ENCODE results near the gene ZKSCAN2. TPM values are rescaled to one million over a fixed set of nuclear protein-coding genes. Genes with fewer than 3 reads are reported as not detected.

The ZKSCAN2 gene
- total RNA-seq (5.4 TPM), polyA plus RNA-seq (ENCODE audit: insufficient read depth in 1 of 8, insufficient read length in 8 of 8, low replicate concordance in 1 of 8) (1 to 10 TPM; 4.1 to 6.2 (median 5.4) TPM)
- long read RNA-seq, donor 1, full-length matches to known transcripts: 1 of 1 reads
- long read RNA-seq, donor 1, partial matches to known transcripts: 0 of 1 reads
- long read RNA-seq, donor 1, other reads (novel, unspliced or antisense): 0 of 1 reads
- long read RNA-seq, donor 2: 0 reads
- long read RNA-seq, donor 3, full-length matches to known transcripts: 7 of 7 reads
- long read RNA-seq, donor 3, partial matches to known transcripts: 0 of 7 reads
- long read RNA-seq, donor 3, other reads (novel, unspliced or antisense): 0 of 7 reads
- long read RNA-seq, donor 4, full-length matches to known transcripts: 1 of 1 reads
- long read RNA-seq, donor 4, partial matches to known transcripts: 0 of 1 reads
- long read RNA-seq, donor 4, other reads (novel, unspliced or antisense): 0 of 1 reads
- long read RNA-seq, donor 5, full-length matches to known transcripts: 1 of 1 reads
- long read RNA-seq, donor 5, partial matches to known transcripts: 0 of 1 reads
- long read RNA-seq, donor 5, other reads (novel, unspliced or antisense): 0 of 1 reads
- long read RNA-seq, donor 6, full-length matches to known transcripts: 4 of 4 reads
- long read RNA-seq, donor 6, partial matches to known transcripts: 0 of 4 reads
- long read RNA-seq, donor 6, other reads (novel, unspliced or antisense): 0 of 4 reads
- long read RNA-seq, donor 7, full-length matches to known transcripts: 3 of 3 reads
- long read RNA-seq, donor 7, partial matches to known transcripts: 0 of 3 reads
- long read RNA-seq, donor 7, other reads (novel, unspliced or antisense): 0 of 3 reads
- long read RNA-seq, donor 8, full-length matches to known transcripts: 4 of 4 reads
- long read RNA-seq, donor 8, partial matches to known transcripts: 0 of 4 reads
- long read RNA-seq, donor 8, other reads (novel, unspliced or antisense): 0 of 4 reads
- long read RNA-seq, donor 9, partial matches to known transcripts: 0 of 2 reads
- long read RNA-seq, donor 9, other reads (novel, unspliced or antisense): 0 of 2 reads
- long read RNA-seq, donor 10: 0 reads
- long read RNA-seq, donor 11: 0 reads

DNA sequence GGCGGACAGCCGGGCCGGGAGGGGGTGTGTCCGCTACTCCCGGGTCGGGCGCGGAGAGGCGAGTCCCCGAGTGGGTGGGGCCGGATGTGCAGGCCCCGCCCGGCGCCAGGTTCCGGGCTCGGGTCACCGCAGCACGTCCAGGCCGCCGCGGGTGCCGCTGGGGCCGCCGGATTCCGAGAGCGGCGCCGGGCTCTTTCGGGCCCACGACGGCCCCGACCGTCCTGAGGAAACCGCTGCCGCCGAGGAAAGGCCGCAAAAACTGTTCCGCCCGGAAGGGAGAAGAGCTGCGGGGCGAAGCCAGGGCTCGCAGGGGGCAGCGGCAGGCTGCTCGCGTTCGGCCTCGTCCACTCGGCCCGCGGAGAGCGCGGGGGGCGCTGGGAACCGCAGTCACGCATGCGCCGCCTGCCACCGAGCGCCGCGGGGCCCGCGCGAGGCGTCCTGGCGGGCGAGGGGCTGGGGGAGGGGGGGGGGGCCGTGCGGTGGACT lies at the start of gene ZKSCAN2:
Gene ZKSCAN2, minus strand, starts transcription at position 376 of the 486 bp plus-strand sequence. CDS start 718 bp downstream, outside the sequence.
- peak; percentile 95 for DNase-seq
- H3K4me1 ChIP-seq (ENCODE audit: control insufficient read depth, insufficient read depth, low read length): peaks cover 17% of the 10 kb centered on the region
- peak within 1 kb of the TSS; percentile 85 for H3K4me3 ChIP-seq (ENCODE audit: low read length)
- peaks cover 20% of the 10 kb centered on the region for H3K36me3 ChIP-seq (ENCODE audit: control insufficient read depth, insufficient read depth, low read length)
- H3K9me3 ChIP-seq (replicated peaks; ENCODE audit: control insufficient read depth, low read depth, low read length): no peaks in the 10 kb centered on the region
- peak within 1 kb of the TSS; percentile 98 for H3K27ac ChIP-seq (ENCODE audit: low read length)
- WGBS (ENCODE audit: insufficient coverage): under 1% methylated on average over 58 of the region's 69 CpGs
- H3K27me3 ChIP-seq (ENCODE audit: control insufficient read depth, insufficient read depth, low read length): no peaks in the 10 kb centered on the region

DNA sequence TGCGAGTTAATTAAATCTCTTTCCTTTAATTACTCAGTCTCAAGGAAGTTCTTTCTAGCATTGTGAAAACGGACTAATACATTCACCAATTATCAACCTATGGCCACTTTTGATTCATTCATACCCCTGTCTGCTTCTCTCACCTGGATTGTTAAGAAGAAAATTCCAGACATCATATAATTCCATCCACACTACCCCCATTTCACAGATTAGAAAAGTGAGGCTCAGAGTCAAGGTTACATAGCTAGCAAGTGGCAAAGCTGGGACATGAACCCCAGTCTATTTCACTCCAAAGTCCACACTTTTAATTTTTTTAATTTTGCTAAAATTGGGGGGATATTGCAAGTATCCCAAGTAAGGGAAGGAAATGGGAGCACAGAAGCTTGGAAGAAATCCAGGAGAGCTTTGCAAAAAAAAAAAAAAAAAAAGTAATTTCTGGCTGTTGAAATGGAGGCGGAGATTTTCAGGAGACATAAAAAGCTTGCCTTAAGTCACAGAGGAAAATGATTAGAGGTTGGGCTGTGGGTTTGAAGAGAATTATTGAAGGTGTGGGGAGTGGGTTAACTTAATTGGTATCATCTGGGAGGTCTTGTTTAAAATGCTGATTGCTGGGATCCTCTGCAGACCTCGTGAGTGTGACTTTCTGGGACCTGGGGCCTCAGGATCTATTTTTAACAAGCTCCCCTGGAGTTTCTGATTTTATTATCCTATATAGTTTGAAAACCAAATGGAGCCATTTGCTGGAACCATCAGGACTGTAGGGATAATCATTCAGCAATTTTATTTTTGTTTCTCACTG lies 42.3 kb upstream of the ZKSCAN2 start:
- Histone ChIP-seq H3K27me3 (ENCODE audit: control insufficient read depth, insufficient read depth, low read length) (no peaks in the 10 kb centered on the region), H3K36me3 (ENCODE audit: control insufficient read depth, insufficient read depth, low read length) (no peaks in the 10 kb centered on the region), H3K4me3 (ENCODE audit: low read length) (no peak overlapping the region), H3K27ac (ENCODE audit: low read length) (no peak overlapping the region), H3K4me1 (ENCODE audit: control insufficient read depth, insufficient read depth, low read length) (no peaks in the 10 kb centered on the region), H3K9me3 (replicated peaks; ENCODE audit: control insufficient read depth, low read depth, low read length) (no peaks in the 10 kb centered on the region)
- no peak for DNase-seq
- 44% methylated on average over 2 of the region's 4 CpGs for WGBS (ENCODE audit: insufficient coverage)

GRCh38 chr16:25298165-25298872 lies 40.7 kb upstream of the ZKSCAN2 start:
- Histone ChIP-seq H3K27me3 (ENCODE audit: control insufficient read depth, insufficient read depth, low read length) (no peaks in the 10 kb centered on the region), H3K27ac (ENCODE audit: low read length) (no peak overlapping the region), H3K4me1 (ENCODE audit: control insufficient read depth, insufficient read depth, low read length) (no peaks in the 10 kb centered on the region), H3K9me3 (replicated peaks; ENCODE audit: control insufficient read depth, low read depth, low read length) (no peaks in the 10 kb centered on the region), H3K36me3 (ENCODE audit: control insufficient read depth, insufficient read depth, low read length) (no peaks in the 10 kb centered on the region), H3K4me3 (ENCODE audit: low read length) (no peak overlapping the region)
- no peak for DNase-seq
- WGBS (ENCODE audit: insufficient coverage): 86% methylated on average over 2 of the region's 5 CpGs

GRCh38 chr16:25297151-25297787 lies 39.6 kb upstream of the ZKSCAN2 start:
- DNase-seq: no peak
- H3K9me3 ChIP-seq (replicated peaks; ENCODE audit: control insufficient read depth, low read depth, low read length): no peaks in the 10 kb centered on the region
- H3K4me1 ChIP-seq (ENCODE audit: control insufficient read depth, insufficient read depth, low read length): no peaks in the 10 kb centered on the region
- no peaks in the 10 kb centered on the region for H3K27me3 ChIP-seq (ENCODE audit: control insufficient read depth, insufficient read depth, low read length)
- 95% methylated on average over 2 of the region's 6 CpGs for WGBS (ENCODE audit: insufficient coverage)
- H3K27ac ChIP-seq (ENCODE audit: low read length): no peak overlapping the region
- H3K36me3 ChIP-seq (ENCODE audit: control insufficient read depth, insufficient read depth, low read length): no peaks in the 10 kb centered on the region
- no peak overlapping the region for H3K4me3 ChIP-seq (ENCODE audit: low read length)

DNA sequence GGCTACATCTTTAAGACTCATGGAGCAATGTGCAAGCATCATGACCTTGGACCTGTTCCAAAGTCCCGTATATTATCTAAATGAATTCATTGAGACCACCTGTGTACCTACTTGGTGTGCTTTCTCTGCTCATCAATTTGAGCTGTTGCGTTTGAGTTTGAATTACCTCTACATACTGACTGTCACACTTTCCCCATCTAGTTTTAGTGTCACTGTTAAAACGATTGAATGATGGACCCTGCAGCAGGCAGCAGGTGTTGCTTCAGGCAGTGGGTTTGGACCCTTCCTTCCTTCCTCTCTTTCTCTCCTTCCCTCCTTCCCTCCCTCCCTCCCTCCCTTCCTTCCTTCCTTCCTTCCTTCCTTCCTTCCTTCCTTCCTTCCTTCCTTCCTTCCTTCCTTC lies 33.9 kb upstream of the ZKSCAN2 start:
- Histone ChIP-seq H3K27ac (ENCODE audit: low read length) (no peak overlapping the region), H3K4me3 (ENCODE audit: low read length) (no peak overlapping the region), H3K27me3 (ENCODE audit: control insufficient read depth, insufficient read depth, low read length) (no peaks in the 10 kb centered on the region), H3K36me3 (ENCODE audit: control insufficient read depth, insufficient read depth, low read length) (no peaks in the 10 kb centered on the region), H3K4me1 (ENCODE audit: control insufficient read depth, insufficient read depth, low read length) (no peaks in the 10 kb centered on the region), H3K9me3 (replicated peaks; ENCODE audit: control insufficient read depth, low read depth, low read length) (no peaks in the 10 kb centered on the region)
- no peak for DNase-seq
- 40% methylated on average over 1 of the region's 3 CpGs for WGBS (ENCODE audit: insufficient coverage)

DNA sequence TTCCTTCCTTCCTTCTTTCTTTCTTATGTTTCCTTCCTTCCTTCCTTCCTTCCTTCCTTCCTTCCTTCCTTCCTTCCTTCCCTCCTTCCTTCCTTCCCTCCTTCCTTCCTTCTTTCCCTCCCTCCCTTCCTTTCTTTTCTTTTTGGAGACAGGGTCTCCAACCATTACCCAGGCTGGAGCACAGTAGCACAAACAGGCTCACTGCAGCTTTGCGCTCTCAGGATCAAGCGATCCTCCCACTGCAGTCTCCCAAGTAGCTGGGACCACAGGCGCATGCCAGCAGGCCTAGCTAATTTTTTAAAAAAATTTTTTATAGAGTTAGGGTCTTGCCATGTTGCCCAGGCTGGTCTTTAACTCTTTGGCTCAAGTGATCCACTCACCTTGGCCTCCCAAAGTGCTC lies 31.8 kb upstream of the ZKSCAN2 start:
- no peak overlapping the region for H3K4me3 ChIP-seq (ENCODE audit: low read length)
- H3K27me3 ChIP-seq (ENCODE audit: control insufficient read depth, insufficient read depth, low read length): no peaks in the 10 kb centered on the region
- H3K4me1 ChIP-seq (ENCODE audit: control insufficient read depth, insufficient read depth, low read length): no peaks in the 10 kb centered on the region
- no peak overlapping the region for H3K27ac ChIP-seq (ENCODE audit: low read length)
- DNase-seq: no peak
- peaks cover 2% of the 10 kb centered on the region for H3K9me3 ChIP-seq (replicated peaks; ENCODE audit: control insufficient read depth, low read depth, low read length)
- H3K36me3 ChIP-seq (ENCODE audit: control insufficient read depth, insufficient read depth, low read length): no peaks in the 10 kb centered on the region
- no CpG with 5 or more reads among the region's 3 CpGs for WGBS (ENCODE audit: insufficient coverage)

- peaks cover 12% of the 10 kb centered on the region for H3K9me3 ChIP-seq (replicated peaks; ENCODE audit: control insufficient read depth, low read depth, low read length)
- H3K4me1 ChIP-seq (ENCODE audit: control insufficient read depth, insufficient read depth, low read length): no peaks in the 10 kb centered on the region
- WGBS (ENCODE audit: insufficient coverage): 77% methylated on average over 7 of the region's 7 CpGs
- H3K27ac ChIP-seq (ENCODE audit: low read length): no peak overlapping the region
- DNase-seq: no peak
- H3K36me3 ChIP-seq (ENCODE audit: control insufficient read depth, insufficient read depth, low read length): no peaks in the 10 kb centered on the region
- H3K4me3 ChIP-seq (ENCODE audit: low read length): no peak overlapping the region
- no peaks in the 10 kb centered on the region for H3K27me3 ChIP-seq (ENCODE audit: control insufficient read depth, insufficient read depth, low read length)
Measured at GRCh38 chr16:25279491-25279890, 21.8 kb upstream of the ZKSCAN2 start.

GRCh38 chr16:25271421-25271820 lies 13.8 kb upstream of the ZKSCAN2 start:
- no peaks in the 10 kb centered on the region for H3K9me3 ChIP-seq (replicated peaks; ENCODE audit: control insufficient read depth, low read depth, low read length)
- DNase-seq: no peak
- no peaks in the 10 kb centered on the region for H3K36me3 ChIP-seq (ENCODE audit: control insufficient read depth, insufficient read depth, low read length)
- H3K27me3 ChIP-seq (ENCODE audit: control insufficient read depth, insufficient read depth, low read length): no peaks in the 10 kb centered on the region
- no peak overlapping the region for H3K27ac ChIP-seq (ENCODE audit: low read length)
- 75% methylated on average over 3 of the region's 5 CpGs for WGBS (ENCODE audit: insufficient coverage)
- H3K4me3 ChIP-seq (ENCODE audit: low read length): no peak overlapping the region
- H3K4me1 ChIP-seq (ENCODE audit: control insufficient read depth, insufficient read depth, low read length): no peaks in the 10 kb centered on the region

DNA sequence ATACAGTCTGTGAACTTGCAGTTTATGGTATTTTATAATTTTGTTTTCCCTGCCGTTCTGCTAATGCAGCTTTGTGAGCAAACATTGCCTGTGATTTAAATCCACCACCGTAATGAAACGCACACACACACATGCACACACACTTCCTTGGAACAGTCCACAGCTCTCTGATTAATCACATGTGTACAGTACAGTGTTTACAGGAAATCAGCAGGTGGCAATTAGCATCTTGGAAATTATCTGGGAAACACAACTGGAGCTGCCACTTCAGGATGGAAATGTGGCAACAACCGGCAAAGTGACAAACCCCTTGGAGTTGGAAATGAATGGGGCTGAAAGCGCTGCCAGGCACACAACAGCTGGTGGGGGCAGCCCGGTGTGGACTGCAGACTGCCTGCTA lies 12.9 kb upstream of the ZKSCAN2 start:
- Histone ChIP-seq H3K9me3 (replicated peaks; ENCODE audit: control insufficient read depth, low read depth, low read length) (no peaks in the 10 kb centered on the region), H3K4me1 (ENCODE audit: control insufficient read depth, insufficient read depth, low read length) (no peaks in the 10 kb centered on the region), H3K4me3 (ENCODE audit: low read length) (no peak overlapping the region), H3K27ac (ENCODE audit: low read length) (no peak overlapping the region), H3K27me3 (ENCODE audit: control insufficient read depth, insufficient read depth, low read length) (no peaks in the 10 kb centered on the region), H3K36me3 (ENCODE audit: control insufficient read depth, insufficient read depth, low read length) (no peaks in the 10 kb centered on the region)
- peak; percentile 7 for DNase-seq
- WGBS (ENCODE audit: insufficient coverage): 87% methylated on average over 5 of the region's 6 CpGs
